K562 (cell line): ENCODE measurements around the gene ACADL. TPM values are rescaled to one million over a fixed set of nuclear protein-coding genes. Genes with fewer than 3 reads are reported as not detected.

Experiments
- DDX20 ChIP-seq: fragments of 450-650 bp; IDR thresholded peaks from 2 replicates; pipeline ENCODE4 v1.6.1; 2016; ENCODE audit warnings: missing genetic modification characterization, low read depth, mild to moderate bottlenecking, missing compliant biosample characterization, moderate library complexity
- EHMT2 ChIP-seq: fragments of 450-650 bp; IDR thresholded peaks from 2 replicates; pipeline ENCODE4 v1.6.1; 2018; ENCODE audit warnings: antibody characterized with exemption
- HNRNPLL ChIP-seq: fragments of 200-400 bp; formaldehyde crosslinking; IDR thresholded peaks from 2 replicates; pipeline ENCODE4 v1.6.1; 2017; ENCODE audit warnings: low read length, low read depth, mild to moderate bottlenecking; ENCODE audit not compliant: poor library complexity, severe bottlenecking
- JUN ChIP-seq, 2 experiments: sonication (generic) in 1 of 2; formaldehyde crosslinking in 1 of 2; IDR thresholded peaks; 2 replicates each; pipeline versions ENCODE4 v1.6.1 to v1.8.0; 2012 to 2022; ENCODE audit warnings: borderline replicate concordance in 2 of 2, mild to moderate bottlenecking in 2 of 2, improper control_type of control experiment in 1 of 2, low read depth in 1 of 2, low read length in 1 of 2, missing genetic modification reagents in 1 of 2
- KLF10 ChIP-seq: fragments of 250-450 bp; sonication (Bioruptor Pico); IDR thresholded peaks from 2 replicates; pipeline ENCODE4 v1.6.1; 2021; ENCODE audit warnings: matching md5 sums
- MCM3 ChIP-seq: fragments of 450-650 bp; IDR thresholded peaks from 2 replicates; pipeline ENCODE4 v1.6.1; 2016
- NONO ChIP-seq, 2 experiments: fragments of 200-400 bp in 1 of 2; fragments of 450-650 bp in 1 of 2; formaldehyde crosslinking in 1 of 2; IDR thresholded peaks; 2 replicates each; pipeline ENCODE4 v1.6.1; 2017; ENCODE audit warnings: low read depth in 2 of 2, mild to moderate bottlenecking in 2 of 2, moderate library complexity in 2 of 2, low read length in 1 of 2
- NRF1 ChIP-seq, 2 experiments: fragments of 450-650 bp; IDR thresholded peaks in 1 of 2; conservative IDR thresholded peaks in 1 of 2; 2 replicates each; pipeline ENCODE4 v1.6.1; 2014; ENCODE audit warnings: mild to moderate bottlenecking in 2 of 2
- NUFIP1 ChIP-seq: fragments of 450-650 bp; IDR thresholded peaks from 2 replicates; pipeline ENCODE4 v1.6.1; 2018; ENCODE audit not compliant: partially characterized antibody
- PHF21A ChIP-seq: fragments of 450-650 bp; IDR thresholded peaks from 2 replicates; pipeline ENCODE4 v1.6.1; 2017; ENCODE audit warnings: low read depth, borderline replicate concordance
- PML ChIP-seq: IDR thresholded peaks from 2 replicates; pipeline ENCODE4 v1.6.1; 2012; ENCODE audit warnings: low read length, inconsistent platforms
- POU5F1 ChIP-seq: fragments of 150-350 bp; IDR thresholded peaks from 2 replicates; pipeline ENCODE4 v1.6.1; 2014; ENCODE audit warnings: borderline replicate concordance, low read length, low read depth, mild to moderate bottlenecking; ENCODE audit not compliant: partially characterized antibody
- SUPT5H ChIP-seq: fragments of 450-650 bp; IDR thresholded peaks from 2 replicates; pipeline ENCODE4 v1.6.1; 2016
- ZBTB8A ChIP-seq: fragments of 450-650 bp; IDR thresholded peaks from 2 replicates; pipeline ENCODE4 v1.6.1; 2018; ENCODE audit warnings: mild to moderate bottlenecking, moderate library complexity; ENCODE audit not compliant: partially characterized antibody
- ZKSCAN8 ChIP-seq: fragments of 200-800 bp; sonication (Bioruptor generic); IDR thresholded peaks from 2 replicates; pipeline ENCODE4 v1.6.1; 2016; ENCODE audit warnings: missing genetic modification characterization, missing compliant biosample characterization
- ZNF23 ChIP-seq: fragments of 250-450 bp; sonication (Bioruptor Pico); IDR thresholded peaks from 2 replicates; pipeline ENCODE4 v1.4.0; 2020; ENCODE audit warnings: mild to moderate bottlenecking
- ZNF384 ChIP-seq: IDR thresholded peaks from 2 replicates; pipeline ENCODE4 v1.6.1; 2012; ENCODE audit warnings: low read depth, low read length, improper control_type of control experiment
- ZNF830 ChIP-seq: fragments of 250-450 bp; sonication (Bioruptor Pico); IDR thresholded peaks from 2 replicates; pipeline ENCODE4 v1.5.0; 2021; ENCODE audit warnings: mild to moderate bottlenecking
- ZSCAN29 ChIP-seq: fragments of 450-650 bp; IDR thresholded peaks from 2 replicates; pipeline ENCODE4 v1.6.1; 2017
- polyA plus RNA-seq, 8 experiments: library from polyadenylated mRNA; depleted of rRNA in 4 of 8; stranded (reverse) in 5 of 8; unstranded in 3 of 8; fragments of >200 nt; fragmentation: Nextera tagmentation in 2 of 8; fragmentation: Illumina TruSeq in 1 of 8; extraction: Ambion mirVana in 2 of 8; extraction: Trizol in 1 of 8; gene quantifications; 2 replicates each; pipeline versions ENCODE4 v1.2.1 to v1.2.3, GENCODE V29; 2011 to 2014; ENCODE audit warnings: inconsistent platforms in 1 of 8, missing spikeins in 1 of 8
- total RNA-seq, 7 experiments: library from RNA; depleted of rRNA in 6 of 7; stranded (reverse); fragments of >200 nt in 6 of 7; fragmentation: Illumina TruSeq in 2 of 7; extraction: Trizol in 2 of 7; gene quantifications; 2 replicates each; pipeline versions ENCODE4 v1.2.1 to v1.2.3, GENCODE V29; 2011 to 2021; ENCODE audit warnings: low replicate concordance in 1 of 7
- TF ChIP-seq, protein P1 (sequence below), 3 experiments: fragments of 200-800 bp in 1 of 3; sonication (Bioruptor generic) in 1 of 3; sonication (generic) in 1 of 3; formaldehyde crosslinking in 1 of 3; IDR thresholded peaks; 2 replicates each; pipeline versions ENCODE4 v1.6.1 to v1.8.0; 2016 to 2022; ENCODE audit warnings: mild to moderate bottlenecking in 2 of 3, missing compliant biosample characterization in 2 of 3, missing genetic modification characterization in 2 of 3, missing genetic modification reagents in 1 of 3
- TF ChIP-seq, protein P2 (sequence below): sonication (generic); formaldehyde crosslinking; IDR thresholded peaks from 2 replicates; pipeline ENCODE4 v1.8.1; 2023; ENCODE audit warnings: mild to moderate bottlenecking, missing genetic modification reagents
- TF ChIP-seq, protein P3 (sequence below): sonication (generic); formaldehyde crosslinking; IDR thresholded peaks from 2 replicates; pipeline ENCODE4 v1.9.0; 2022; ENCODE audit warnings: mild to moderate bottlenecking, missing genetic modification reagents
- TF ChIP-seq, protein P4 (sequence below): fragments of 250-450 bp; sonication (Bioruptor Pico); IDR thresholded peaks from 2 replicates; pipeline ENCODE4 v1.8.0; 2021; ENCODE audit warnings: mild to moderate bottlenecking, moderate library complexity

Gene ACADL
- total and polyA plus RNA-seq, 9 of the 15 experiments (the other 6 are each of a cell fraction or from before 2014, with no cell fraction given): 0.07 TPM; not detected in 8

DNA sequence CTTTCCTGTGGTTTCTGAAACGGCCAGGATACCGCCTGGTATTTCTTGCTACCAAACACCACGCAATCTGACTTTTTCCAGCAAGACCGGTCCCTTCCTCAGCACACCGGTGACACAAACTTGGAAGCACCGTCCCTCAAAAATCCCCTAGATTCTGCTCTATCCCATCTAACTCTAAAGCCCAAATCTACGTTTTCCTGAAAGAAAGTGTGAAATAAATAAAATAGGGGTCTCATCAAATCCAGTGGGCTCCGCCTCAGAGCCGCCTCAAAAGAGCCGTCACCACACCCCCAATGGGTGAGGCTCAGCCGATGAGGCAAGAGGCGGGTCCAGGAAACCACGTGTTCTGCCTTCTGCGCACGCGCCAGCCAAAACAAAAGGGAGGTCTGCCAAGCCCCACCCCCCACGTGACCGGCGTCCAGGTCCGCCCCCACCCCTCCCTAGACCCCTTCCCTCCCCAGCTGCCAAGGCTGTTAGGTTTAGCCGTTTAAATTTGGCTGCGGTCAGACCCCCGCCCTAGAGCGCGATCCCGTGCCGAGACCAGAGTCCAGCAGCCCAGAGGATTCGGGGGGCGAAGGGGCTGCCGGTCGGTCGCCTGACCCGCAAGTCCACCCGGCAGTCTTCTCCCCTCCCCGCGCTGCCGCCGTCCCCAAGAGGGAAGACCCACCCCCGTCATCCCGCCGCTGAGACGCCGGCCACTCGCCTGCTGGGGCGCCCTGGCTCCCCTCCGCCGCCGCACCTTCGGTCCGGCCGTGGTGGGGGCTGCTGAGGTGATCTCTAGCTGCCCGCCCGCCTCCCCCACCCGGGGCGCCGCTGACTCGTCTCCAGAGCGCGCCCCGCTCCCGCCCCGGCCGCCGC, 54.6 kb downstream of the ACADL start (continued):
- TF ChIP-seq, protein P1, sequence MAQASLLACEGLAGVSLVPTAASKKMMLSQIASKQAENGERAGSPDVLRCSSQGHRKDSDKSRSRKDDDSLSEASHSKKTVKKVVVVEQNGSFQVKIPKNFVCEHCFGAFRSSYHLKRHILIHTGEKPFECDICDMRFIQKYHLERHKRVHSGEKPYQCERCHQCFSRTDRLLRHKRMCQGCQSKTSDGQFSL (CRISPR knock-in tag; IDR thresholded peaks at IDR 0.05): no peak
- TF ChIP-seq, protein P1 (tag; IDR thresholded peaks at IDR 0.05): no peak
- no peak for TF ChIP-seq ZBTB8A
- TF ChIP-seq JUN (IDR thresholded peaks at IDR 0.05; ENCODE audit: borderline replicate concordance, low read depth, low read length): no peak
- TF ChIP-seq JUN (CRISPR knock-in tag; IDR thresholded peaks at IDR 0.05; ENCODE audit: borderline replicate concordance): no peak
- TF ChIP-seq DDX20 (tag): no peak
- TF ChIP-seq NUFIP1: no peak
- peak; percentile 64; the same call in 1 of the 2 replicates for TF ChIP-seq SUPT5H
- no peak for TF ChIP-seq ZKSCAN8
- TF ChIP-seq ZNF23 (CRISPR knock-in tag): no peak
- no peak for TF ChIP-seq MCM3
- no peak for TF ChIP-seq PML
- TF ChIP-seq POU5F1: no peak
- TF ChIP-seq ZNF384: no peak
- peak; percentile 87 to 89 for TF ChIP-seq NRF1 (conservative IDR thresholded peaks at IDR 0.05 in 1 of 2, IDR thresholded peaks at IDR 0.05 in 1 of 2)
- TF ChIP-seq HNRNPLL: no peak
- TF ChIP-seq, protein P2, sequence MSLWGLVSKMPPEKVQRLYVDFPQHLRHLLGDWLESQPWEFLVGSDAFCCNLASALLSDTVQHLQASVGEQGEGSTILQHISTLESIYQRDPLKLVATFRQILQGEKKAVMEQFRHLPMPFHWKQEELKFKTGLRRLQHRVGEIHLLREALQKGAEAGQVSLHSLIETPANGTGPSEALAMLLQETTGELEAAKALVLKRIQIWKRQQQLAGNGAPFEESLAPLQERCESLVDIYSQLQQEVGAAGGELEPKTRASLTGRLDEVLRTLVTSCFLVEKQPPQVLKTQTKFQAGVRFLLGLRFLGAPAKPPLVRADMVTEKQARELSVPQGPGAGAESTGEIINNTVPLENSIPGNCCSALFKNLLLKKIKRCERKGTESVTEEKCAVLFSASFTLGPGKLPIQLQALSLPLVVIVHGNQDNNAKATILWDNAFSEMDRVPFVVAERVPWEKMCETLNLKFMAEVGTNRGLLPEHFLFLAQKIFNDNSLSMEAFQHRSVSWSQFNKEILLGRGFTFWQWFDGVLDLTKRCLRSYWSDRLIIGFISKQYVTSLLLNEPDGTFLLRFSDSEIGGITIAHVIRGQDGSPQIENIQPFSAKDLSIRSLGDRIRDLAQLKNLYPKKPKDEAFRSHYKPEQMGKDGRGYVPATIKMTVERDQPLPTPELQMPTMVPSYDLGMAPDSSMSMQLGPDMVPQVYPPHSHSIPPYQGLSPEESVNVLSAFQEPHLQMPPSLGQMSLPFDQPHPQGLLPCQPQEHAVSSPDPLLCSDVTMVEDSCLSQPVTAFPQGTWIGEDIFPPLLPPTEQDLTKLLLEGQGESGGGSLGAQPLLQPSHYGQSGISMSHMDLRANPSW (CRISPR knock-in tag): no peak
- no peak for TF ChIP-seq KLF10 (CRISPR knock-in tag)
- no peak for TF ChIP-seq ZNF830 (CRISPR knock-in tag)
- 0 out of 4 replicates have a peak, but pooled peaks of 1 of the 2 experiments have one; percentile 18 for TF ChIP-seq NONO (IDR thresholded peaks at IDR 0.05; ENCODE audit: low read depth in 2 of 2, low read length in 1 of 2)
- no peak for TF ChIP-seq EHMT2
- TF ChIP-seq, protein P3, sequence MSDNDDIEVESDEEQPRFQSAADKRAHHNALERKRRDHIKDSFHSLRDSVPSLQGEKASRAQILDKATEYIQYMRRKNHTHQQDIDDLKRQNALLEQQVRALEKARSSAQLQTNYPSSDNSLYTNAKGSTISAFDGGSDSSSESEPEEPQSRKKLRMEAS (CRISPR knock-in tag): peak; percentile 60
- TF ChIP-seq PHF21A: no peak
- TF ChIP-seq, protein P4, sequence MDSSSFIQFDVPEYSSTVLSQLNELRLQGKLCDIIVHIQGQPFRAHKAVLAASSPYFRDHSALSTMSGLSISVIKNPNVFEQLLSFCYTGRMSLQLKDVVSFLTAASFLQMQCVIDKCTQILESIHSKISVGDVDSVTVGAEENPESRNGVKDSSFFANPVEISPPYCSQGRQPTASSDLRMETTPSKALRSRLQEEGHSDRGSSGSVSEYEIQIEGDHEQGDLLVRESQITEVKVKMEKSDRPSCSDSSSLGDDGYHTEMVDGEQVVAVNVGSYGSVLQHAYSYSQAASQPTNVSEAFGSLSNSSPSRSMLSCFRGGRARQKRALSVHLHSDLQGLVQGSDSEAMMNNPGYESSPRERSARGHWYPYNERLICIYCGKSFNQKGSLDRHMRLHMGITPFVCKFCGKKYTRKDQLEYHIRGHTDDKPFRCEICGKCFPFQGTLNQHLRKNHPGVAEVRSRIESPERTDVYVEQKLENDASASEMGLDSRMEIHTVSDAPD (CRISPR knock-in tag): no peak
- no peak for TF ChIP-seq ZSCAN29
